Activated CD8-positive, alpha-beta memory T cell treated with anti-CD3 and anti-CD28 coated beads for 4 hours (primary cell): ENCODE data around the gene SBF2.

Source experiments
- DNase-seq, 2 donors: peaks; one replicate each; pipeline ENCODE4 v3.0.0-alpha.2; 2020; ENCODE audit warnings: low read depth in 2 of 2

Gene SBF2

GRCh38 chr11:10302359-10302743, 8.3 kb upstream of the SBF2 start:
- no peak for DNase-seq

- no peak for DNase-seq
Measured at GRCh38 chr11:10301656-10302358, 7.8 kb upstream of the SBF2 start.

DNA sequence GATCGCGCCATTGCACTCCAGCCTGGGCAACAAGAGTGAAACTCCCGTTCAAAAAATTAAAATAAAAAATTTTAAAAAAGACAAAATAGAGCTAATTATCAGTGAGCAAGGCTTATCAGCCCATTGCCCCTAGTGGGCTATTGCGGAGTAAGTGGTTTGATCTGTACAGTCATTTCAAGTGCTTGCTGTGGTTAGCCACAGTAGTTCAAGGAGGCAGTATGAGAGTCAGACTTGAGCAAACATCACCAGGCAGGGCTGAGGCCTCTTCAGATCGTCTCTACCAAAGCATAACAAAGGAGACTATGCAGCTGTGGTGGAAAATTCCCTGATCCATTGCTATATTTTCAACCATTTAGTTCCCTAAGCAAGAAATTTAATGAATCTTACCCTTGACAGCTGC, 4.3 kb upstream of the SBF2 start:
- no peak for DNase-seq

GRCh38 chr11:10295064-10295901, 1.3 kb upstream of the SBF2 start:
- no peak for DNase-seq

DNA sequence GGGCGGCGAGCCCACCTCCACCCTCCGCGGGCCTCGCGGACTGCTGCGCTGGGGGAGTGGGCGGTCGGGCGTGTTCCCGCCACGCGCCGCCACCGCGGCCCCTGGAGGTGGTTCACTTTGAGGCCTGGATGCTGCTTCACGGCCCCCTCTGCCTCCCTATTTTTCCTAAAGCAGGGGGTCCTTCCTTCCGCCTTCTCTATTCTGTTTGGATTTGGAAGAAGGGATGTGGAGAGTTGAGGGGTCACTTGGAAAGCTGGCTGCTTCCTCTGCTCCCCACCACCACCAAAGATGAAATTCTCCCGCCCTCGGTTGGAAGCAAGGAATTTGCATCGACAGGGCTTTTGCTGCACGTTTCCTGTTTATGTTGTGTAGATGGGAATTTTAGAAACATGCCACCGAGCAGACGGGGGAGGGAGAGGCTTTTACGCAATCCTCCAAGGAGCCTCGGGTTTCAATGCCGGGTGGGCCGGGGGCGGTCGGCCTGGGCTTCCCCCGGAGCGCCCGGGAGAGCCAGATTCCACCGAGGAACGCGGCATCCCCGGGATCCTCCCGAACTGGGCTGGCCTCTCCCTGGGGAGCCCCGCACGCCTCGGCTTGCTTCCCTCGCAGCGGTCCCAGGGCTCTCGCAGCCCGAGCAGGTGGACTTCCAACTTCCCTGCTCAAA, 403 bp upstream of the SBF2 start:
- DNase-seq: no peak

GRCh38 chr11:10291801-10292638, 2.0 kb downstream of the SBF2 start:
- no peak for DNase-seq

GRCh38 chr11:10289765-10290380, 4.1 kb downstream of the SBF2 start:
- no peak for DNase-seq

- no peak for DNase-seq
Measured at GRCh38 chr11:10288881-10289764, 4.9 kb downstream of the SBF2 start.

DNA sequence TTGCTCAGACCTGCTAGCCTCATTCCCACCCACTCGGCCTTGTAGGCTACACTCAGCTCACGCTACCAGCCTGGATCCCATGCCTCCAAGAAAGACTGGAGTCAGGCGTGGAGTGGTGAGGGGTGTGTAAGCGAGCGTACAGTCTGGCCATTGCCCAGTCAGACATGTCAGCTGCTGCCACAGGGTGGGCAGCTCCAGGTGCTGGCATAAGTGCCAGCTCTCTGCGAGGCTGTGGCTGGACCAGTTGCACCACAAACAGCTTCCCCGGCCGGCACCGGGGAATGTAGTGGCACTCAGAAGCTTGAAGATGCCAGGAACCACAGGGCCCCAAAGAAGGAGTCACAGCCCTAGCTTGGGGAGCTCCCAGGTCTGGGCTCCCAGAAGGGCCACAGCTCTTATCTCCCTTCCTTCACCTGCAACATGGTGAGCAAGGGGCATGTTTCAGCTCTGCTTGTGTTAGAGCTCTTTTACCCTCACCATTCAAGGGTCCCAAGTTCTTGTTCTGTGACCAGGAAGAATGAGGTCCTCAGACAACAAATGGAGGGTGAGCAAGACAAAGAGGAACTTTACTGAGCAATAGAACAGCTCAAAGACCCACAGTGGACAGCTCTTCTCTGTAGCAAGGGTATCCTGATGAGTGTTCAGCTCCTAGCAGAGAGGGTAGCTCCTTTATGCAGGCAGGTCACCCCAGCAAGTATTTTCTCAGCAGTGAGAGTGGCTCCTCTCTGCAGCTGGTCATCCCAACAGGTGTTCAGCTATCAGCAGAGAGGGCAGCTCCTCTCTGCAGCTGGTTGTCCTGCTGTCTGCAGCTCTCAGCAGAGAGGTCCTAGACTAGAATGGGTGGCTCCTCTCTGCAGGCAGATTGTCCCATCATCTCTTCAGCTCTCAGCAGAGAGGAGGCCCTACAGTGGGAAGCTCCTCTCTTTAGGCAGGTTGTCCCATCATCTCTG, 6.0 kb downstream of the SBF2 start:
- DNase-seq: no peak

- no peak for DNase-seq
Measured at GRCh38 chr11:10287140-10287539, 6.9 kb downstream of the SBF2 start.

GRCh38 chr11:10285148-10285802, 8.7 kb downstream of the SBF2 start:
- DNase-seq: no peak

DNA sequence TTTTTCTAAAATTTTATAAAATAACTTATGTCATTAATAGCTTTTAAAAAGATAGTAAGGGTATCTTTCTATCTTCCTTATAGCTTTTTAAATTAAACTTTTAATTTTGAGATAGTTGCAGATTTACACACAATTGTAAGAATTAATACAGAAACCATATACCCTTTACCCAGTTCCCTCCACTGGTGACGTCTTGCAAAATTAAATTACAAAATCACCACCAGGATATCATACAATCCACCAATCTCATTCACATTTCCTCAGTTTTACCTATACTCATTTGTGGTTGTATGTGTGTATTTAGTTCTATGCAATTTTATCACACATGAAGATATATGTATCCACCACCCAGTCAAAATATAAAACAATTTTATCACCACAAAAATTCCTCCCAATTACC, 10.0 kb downstream of the SBF2 start:
- no peak for DNase-seq

DNA sequence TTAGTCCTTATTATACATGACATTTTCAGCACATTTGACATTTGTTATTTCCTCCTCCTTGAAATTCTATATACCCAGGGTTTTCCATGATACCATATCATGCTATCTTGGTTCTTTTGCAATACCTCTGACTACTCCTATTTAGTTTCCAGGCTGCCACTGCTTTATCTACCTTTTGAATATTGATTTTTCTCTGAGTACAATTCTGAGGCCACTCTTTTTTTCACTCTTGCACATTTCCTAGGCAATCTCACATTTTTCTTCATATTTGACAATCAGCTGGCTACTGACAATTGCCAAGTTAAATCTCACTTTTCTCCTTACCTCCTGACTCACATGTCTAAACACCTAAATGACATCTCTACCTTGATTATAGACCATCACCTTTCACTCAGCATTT, 11.9 kb downstream of the SBF2 start:
- no peak for DNase-seq

- no peak for DNase-seq
Measured at GRCh38 chr11:10275714-10276113, 18.3 kb downstream of the SBF2 start.

DNA sequence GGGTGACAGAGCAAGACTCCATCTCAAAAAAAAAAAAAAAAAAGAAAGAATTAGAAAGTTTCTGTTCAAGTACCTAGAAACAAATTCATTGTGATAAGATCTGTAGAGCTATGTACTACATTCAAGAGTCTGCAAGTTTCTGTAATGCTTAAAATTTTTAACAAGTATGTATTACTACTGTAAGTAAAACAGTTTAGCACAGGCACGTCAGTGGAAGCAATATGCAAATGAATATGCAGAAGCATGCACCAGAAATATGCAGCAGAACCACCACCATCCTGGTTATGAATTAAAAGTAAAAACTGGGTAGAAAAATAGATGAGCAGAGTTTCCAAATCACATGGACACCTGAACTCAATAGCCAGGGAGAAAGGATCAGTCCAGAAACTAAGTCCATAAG, 19.3 kb downstream of the SBF2 start:
- no peak for DNase-seq

- no peak for DNase-seq
Measured at GRCh38 chr11:10273738-10274137, 20.3 kb downstream of the SBF2 start.

DNA sequence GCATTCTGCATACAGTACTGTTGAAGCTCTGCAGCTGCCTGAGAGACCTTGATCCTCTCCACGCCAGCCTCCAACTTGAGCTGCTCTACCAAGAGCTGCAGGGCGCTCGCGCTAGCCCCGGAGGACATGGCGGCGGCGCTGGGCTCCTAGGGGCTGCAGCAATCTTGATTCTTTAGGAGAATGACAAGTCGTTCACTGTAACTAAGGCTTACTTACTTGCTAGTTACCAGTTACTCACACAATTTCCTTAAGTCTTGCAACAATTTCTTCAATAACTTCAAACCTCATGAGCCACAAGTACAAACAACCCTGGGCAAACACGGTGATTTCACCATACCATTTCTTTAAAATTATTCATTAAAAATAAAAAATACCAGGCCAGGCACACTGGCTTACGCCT, 21.9 kb downstream of the SBF2 start:
- DNase-seq: no peak

DNA sequence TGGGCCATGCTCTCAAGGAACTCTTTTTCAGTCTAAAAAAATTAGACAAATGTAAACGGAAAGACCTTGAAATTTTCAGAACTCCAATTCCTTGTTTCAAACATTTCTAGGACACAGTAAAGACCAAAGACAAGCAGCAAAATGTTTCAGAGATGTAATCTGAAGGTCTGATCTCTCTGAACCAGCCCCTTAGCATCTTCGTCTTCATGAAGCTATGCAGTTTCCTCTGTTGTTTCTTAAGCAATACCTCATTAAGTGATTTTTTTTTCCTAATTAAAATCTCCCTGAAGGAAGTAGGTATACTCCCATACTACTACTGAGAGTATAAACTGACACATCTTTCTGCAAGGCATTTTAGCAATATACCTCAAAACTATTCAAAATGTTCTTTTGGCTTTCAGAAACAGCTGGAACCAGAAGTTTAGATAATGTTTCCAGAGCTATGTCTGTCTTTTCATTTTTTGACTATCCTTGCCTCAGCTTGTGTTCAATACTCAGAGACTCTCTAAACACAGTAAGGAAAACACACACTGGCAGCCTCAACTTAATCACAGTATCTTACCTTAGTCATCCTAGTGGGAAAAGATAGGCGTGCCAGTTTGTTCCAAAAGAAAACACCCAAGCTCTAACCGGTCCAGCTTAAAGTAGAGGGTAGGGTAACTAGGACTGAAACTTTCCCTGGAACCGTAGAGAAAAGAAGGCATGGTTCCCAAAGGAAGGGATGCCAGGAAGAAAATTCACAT, 25.1 kb downstream of the SBF2 start:
- DNase-seq: no peak
